Adrenal gland (tissue), 12 donors: ENCODE measurements around the gene IPO9. TPM values are rescaled to one million over a fixed set of nuclear protein-coding genes. Genes with fewer than 3 reads are reported as not detected.
A peak's percentile ranks its signal among the peaks of the same experiment; 100 is the strongest.

Experiments
- DNase-seq, 7 donors: peaks; one replicate each; pipeline ENCODE4 v3.0.0-alpha.2; 2019 to 2020
- H3K27ac ChIP-seq, 5 donors: fragments of 200-600 bp; sonication (generic) in 4 of 5; 1 replicate in 3 of 5; 2 replicates in 2 of 5; pipeline versions ENCODE4 v1.5.1 to v1.8.0; 2016 to 2020; ENCODE audit warnings: mild to moderate bottlenecking in 1 of 5
- H3K27me3 ChIP-seq: fragments of 200-600 bp; 2 replicates; pipeline ENCODE4 v1.8.0; 2021
- H3K36me3 ChIP-seq, 2 donors: fragments of 200-600 bp; replicated peaks in 1 of 2; 1 replicate in 1 of 2; 2 replicates in 1 of 2; pipeline versions ENCODE4 v1.5.1 to v1.8.0; 2018 to 2022
- H3K4me1 ChIP-seq, 2 donors: fragments of 200-600 bp; replicated peaks in 1 of 2; 1 replicate in 1 of 2; 2 replicates in 1 of 2; pipeline versions ENCODE4 v1.5.1 to v1.8.0; 2018 to 2021
- H3K4me3 ChIP-seq, 4 donors: fragments of 200-600 bp; sonication (generic) in 3 of 4; one replicate each; pipeline ENCODE4 v1.5.1; 2016 to 2018
- H3K9me3 ChIP-seq, 3 donors: fragments of 200-600 bp; sonication (generic) in 1 of 3; replicated peaks in 1 of 3; 1 replicate in 2 of 3; 2 replicates in 1 of 3; pipeline versions ENCODE4 v1.5.1 to v1.8.0; 2016 to 2021
- CTCF ChIP-seq, 6 experiments: fragments of 450-650 bp in 4 of 6; fragments of 200-600 bp in 2 of 6; sonication (generic) in 1 of 6; IDR thresholded peaks; 1 replicate in 5 of 6; 2 replicates in 1 of 6; pipeline versions ENCODE4 v1.5.1 to v1.8.0; 2016 to 2021; ENCODE audit warnings: antibody characterized with exemption in 6 of 6, mild to moderate bottlenecking in 2 of 6, moderate library complexity in 1 of 6
- POLR2A ChIP-seq, 2 donors: fragments of 450-650 bp; IDR thresholded peaks; one replicate each; pipeline ENCODE4 v1.6.1; 2017; ENCODE audit warnings: antibody characterized with exemption in 2 of 2, mild to moderate bottlenecking in 2 of 2, moderate library complexity in 1 of 2
- WGBS, 4 donors: extraction: QIAGEN DNeasy Blood & Tissue Kit in 2 of 4; methylation state at CpG; one replicate each; pipeline versions ENCODE4 v1.1.5 to v1.1.7; 2013 to 2017; 5-methylcytosine and 5-hydroxymethylcytosine counted together
- intact Hi-C, 2 donors: fragments of 100-400 bp; cut with DNase I; formaldehyde crosslinking; loops; one replicate each; pipeline versions ENCODE4 v1.14.1 to v1.15.0; 2022 to 2023
- polyA plus RNA-seq, 3 donors: library from polyadenylated mRNA; stranded (reverse); fragments of 200-250 nt in 2 of 3; fragments of 350-450 nt in 1 of 3; fragmentation: Illumina TruSeq in 1 of 3; extraction: RNeasy Lipid Tissue Mini Kit (QIAGEN cat#74804) in 1 of 3; gene quantifications; one replicate each; pipeline ENCODE4 v1.2.3, GENCODE V29; 2013 to 2014
- total RNA-seq, 9 donors: library from RNA; depleted of rRNA in 4 of 9; stranded (reverse); fragments of >200 nt in 4 of 9; fragments of 120-200 nt in 1 of 9; fragmentation: NEBNext Ultra II Directional in 1 of 9; extraction: Animal tissue kit (Norgen Biotek cat#: 25700) in 1 of 9; gene quantifications; one replicate each; pipeline versions ENCODE4 v1.1.0 to v1.2.4, GENCODE V29; 2013 to 2023
- donor health status: healthy with polysubstance abuse.
- donor health status: Bipolar disorder and iron deficiency.
- donor health status: DM: yes; HTN: yes; CAD: no.
- donor health status: DM: no; HTN: no; CAD: no.
- donor health status: DM: no; HTN: no; CAD: no.
- donor health status: DM: yes; HTN: yes; CAD: no.

Gene IPO9
- total and polyA plus RNA-seq, 12 donors = 13.6 to 45.2 (median 28.5) TPM

GRCh38 chr1:201887116-201887866, 58.3 kb downstream of the IPO9 start:
- Histone ChIP-seq H3K27me3 (no peaks in the 10 kb centered on the region), H3K36me3 (no peaks in the 10 kb centered on the region), H3K27ac (peak overlapping the region in 3 of 5 donors; percentile 71 to 78 (median 74)), H3K4me1 (peaks cover 49 to 73% of the 10 kb centered on the region in 2 donors), H3K9me3 (no peaks in the 10 kb centered on the region), H3K4me3 (no peak overlapping the region)
- no peak for TF ChIP-seq CTCF (IDR thresholded peaks at IDR 0.05)
- no peak for TF ChIP-seq POLR2A (IDR thresholded peaks at IDR 0.05)
- 67 to 75% (median 69%) methylated on average over 5 of the region's 5 CpGs for WGBS, 4 donors
- intact Hi-C loops = no loop called here
- peak; percentile 14 to 83 (median 78) for DNase-seq

GRCh38 chr1:201888282-201889089, 59.5 kb downstream of the IPO9 start, which contains the start of gene SHISA4:
TSS of gene SHISA4 (plus strand) at chr1:201888898. CDS start at chr1:201888995, 97 bp downstream.
- Histone ChIP-seq H3K27ac (peak within 1 kb of the TSS in 3 of 5 donors; percentile 71 to 78 (median 74)), H3K27me3 (no peaks in the 10 kb centered on the region), H3K4me3 (peak within 1 kb of the TSS; percentile 34 to 86 (median 51)), H3K9me3 (no peaks in the 10 kb centered on the region), H3K36me3 (no peaks in the 10 kb centered on the region), H3K4me1 (peaks cover 40 to 61% of the 10 kb centered on the region in 2 donors)
- no peak for TF ChIP-seq CTCF (IDR thresholded peaks at IDR 0.05)
- TF ChIP-seq POLR2A (IDR thresholded peaks at IDR 0.05) = peak; percentile 82 to 88
- WGBS, 4 donors = 0 to 6% (median 3%) methylated on average over 11 to 49 of the region's 49 CpGs; no CpG with 5 or more reads in 1 of the 4 donors
- peak; percentile 83 to 94 (median 92) for DNase-seq
- intact Hi-C loops = no loop called here

GRCh38 chr1:201889090-201889968, 60.4 kb downstream of the IPO9 start:
- H3K4me3 ChIP-seq = peak overlapping the region; percentile 34 to 86 (median 51)
- peaks cover 33 to 52% of the 10 kb centered on the region in 2 donors for H3K4me1 ChIP-seq
- DNase-seq = peak in 2 of 7 donors; percentile 30 to 51
- H3K36me3 ChIP-seq = no peaks in the 10 kb centered on the region
- H3K9me3 ChIP-seq = no peaks in the 10 kb centered on the region
- intact Hi-C loops = no loop called here
- 13 to 26% (median 18%) methylated on average over 14 to 33 of the region's 33 CpGs for WGBS, 4 donors
- TF ChIP-seq CTCF (IDR thresholded peaks at IDR 0.05) = no peak
- no peak for TF ChIP-seq POLR2A (IDR thresholded peaks at IDR 0.05)
- no peaks in the 10 kb centered on the region for H3K27me3 ChIP-seq
- peak overlapping the region in 3 of 5 donors; percentile 71 to 78 (median 74) for H3K27ac ChIP-seq
